Measurements from ENCODE around the gene GUCY2D.

The GUCY2D gene

GRCh38 chr17:7959503-7960253 lies 42.7 kb upstream of the GUCY2D start:
- Histone ChIP-seq H3K4me2 (no peak overlapping the region), H4K20me1 (ENCODE audit: insufficient read depth) (no peaks in the 10 kb centered on the region), H3K4me3 (IDR thresholded peaks at IDR 0.05; ENCODE audit: insufficient read depth, low read depth, low read length) (no peak overlapping the region), H3K36me3 (ENCODE audit: insufficient read depth) (no peaks in the 10 kb centered on the region), H2AFZ (ENCODE audit: low read depth) (no peak overlapping the region), H3K27ac (no peak overlapping the region), H3K27me3 (ENCODE audit: insufficient read depth, low read depth) (no peaks in the 10 kb centered on the region), H3K9ac (no peak overlapping the region), H3K4me1 (ENCODE audit: low read depth, poor library complexity, severe bottlenecking) (no peaks in the 10 kb centered on the region), H3K79me2 (ENCODE audit: insufficient read depth, low read depth) (no peaks in the 10 kb centered on the region)
- TF ChIP-seq, protein P1, sequence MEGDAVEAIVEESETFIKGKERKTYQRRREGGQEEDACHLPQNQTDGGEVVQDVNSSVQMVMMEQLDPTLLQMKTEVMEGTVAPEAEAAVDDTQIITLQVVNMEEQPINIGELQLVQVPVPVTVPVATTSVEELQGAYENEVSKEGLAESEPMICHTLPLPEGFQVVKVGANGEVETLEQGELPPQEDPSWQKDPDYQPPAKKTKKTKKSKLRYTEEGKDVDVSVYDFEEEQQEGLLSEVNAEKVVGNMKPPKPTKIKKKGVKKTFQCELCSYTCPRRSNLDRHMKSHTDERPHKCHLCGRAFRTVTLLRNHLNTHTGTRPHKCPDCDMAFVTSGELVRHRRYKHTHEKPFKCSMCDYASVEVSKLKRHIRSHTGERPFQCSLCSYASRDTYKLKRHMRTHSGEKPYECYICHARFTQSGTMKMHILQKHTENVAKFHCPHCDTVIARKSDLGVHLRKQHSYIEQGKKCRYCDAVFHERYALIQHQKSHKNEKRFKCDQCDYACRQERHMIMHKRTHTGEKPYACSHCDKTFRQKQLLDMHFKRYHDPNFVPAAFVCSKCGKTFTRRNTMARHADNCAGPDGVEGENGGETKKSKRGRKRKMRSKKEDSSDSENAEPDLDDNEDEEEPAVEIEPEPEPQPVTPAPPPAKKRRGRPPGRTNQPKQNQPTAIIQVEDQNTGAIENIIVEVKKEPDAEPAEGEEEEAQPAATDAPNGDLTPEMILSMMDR (conservative IDR thresholded peaks at IDR 0.05; ENCODE audit: low read depth, low read length) = no peak

- Histone ChIP-seq H4K20me1 (ENCODE audit: insufficient read depth) (no peaks in the 10 kb centered on the region), H3K27ac (no peak overlapping the region), H3K4me2 (no peak overlapping the region), H2AFZ (ENCODE audit: low read depth) (no peak overlapping the region), H3K4me1 (ENCODE audit: low read depth, poor library complexity, severe bottlenecking) (no peaks in the 10 kb centered on the region), H3K27me3 (ENCODE audit: insufficient read depth, low read depth) (no peaks in the 10 kb centered on the region), H3K79me2 (ENCODE audit: insufficient read depth, low read depth) (no peaks in the 10 kb centered on the region), H3K9ac (no peak overlapping the region), H3K36me3 (ENCODE audit: insufficient read depth) (no peaks in the 10 kb centered on the region), H3K4me3 (IDR thresholded peaks at IDR 0.05; ENCODE audit: insufficient read depth, low read depth, low read length) (no peak overlapping the region)
- TF ChIP-seq, protein P1 (conservative IDR thresholded peaks at IDR 0.05; ENCODE audit: low read depth, low read length) = no peak
Measured at GRCh38 chr17:7961421-7961820, 41.0 kb upstream of the GUCY2D start.

DNA sequence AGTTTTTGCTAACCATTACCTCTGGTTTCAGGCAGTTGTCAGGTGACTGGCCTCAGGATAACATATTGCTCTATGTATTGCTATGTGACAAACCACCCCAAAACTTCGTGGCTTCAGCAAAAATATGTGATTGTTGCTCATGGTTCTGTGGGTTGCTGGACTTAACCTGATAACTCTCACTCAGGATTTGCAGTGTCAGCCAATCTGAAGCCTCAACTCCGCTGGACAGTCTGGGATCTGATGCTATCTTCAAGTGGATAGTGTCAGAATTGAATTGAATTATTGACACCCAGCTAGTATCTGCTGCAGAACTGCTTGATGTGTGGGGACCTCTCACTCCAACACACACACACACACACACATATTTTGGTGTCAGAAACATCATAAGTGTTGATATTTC lies 34.7 kb upstream of the GUCY2D start:
- Histone ChIP-seq H2AFZ (ENCODE audit: low read depth) (no peak overlapping the region), H3K4me3 (IDR thresholded peaks at IDR 0.05; ENCODE audit: insufficient read depth, low read depth, low read length) (no peak overlapping the region), H3K79me2 (ENCODE audit: insufficient read depth, low read depth) (no peaks in the 10 kb centered on the region), H4K20me1 (ENCODE audit: insufficient read depth) (no peaks in the 10 kb centered on the region), H3K4me2 (no peak overlapping the region), H3K9ac (no peak overlapping the region), H3K4me1 (ENCODE audit: low read depth, poor library complexity, severe bottlenecking) (no peaks in the 10 kb centered on the region), H3K27me3 (ENCODE audit: insufficient read depth, low read depth) (no peaks in the 10 kb centered on the region), H3K36me3 (ENCODE audit: insufficient read depth) (no peaks in the 10 kb centered on the region), H3K27ac (no peak overlapping the region)
- TF ChIP-seq, protein P1 (conservative IDR thresholded peaks at IDR 0.05; ENCODE audit: low read depth, low read length) = no peak

GRCh38 chr17:7969433-7969832 lies 33.0 kb upstream of the GUCY2D start:
- no peaks in the 10 kb centered on the region for H4K20me1 ChIP-seq (ENCODE audit: insufficient read depth)
- TF ChIP-seq, protein P1 (conservative IDR thresholded peaks at IDR 0.05; ENCODE audit: low read depth, low read length) = no peak
- H2AFZ ChIP-seq (ENCODE audit: low read depth) = no peak overlapping the region
- H3K27ac ChIP-seq = no peak overlapping the region
- H3K79me2 ChIP-seq (ENCODE audit: insufficient read depth, low read depth) = no peaks in the 10 kb centered on the region
- no peak overlapping the region for H3K4me2 ChIP-seq
- no peak overlapping the region for H3K9ac ChIP-seq
- H3K4me1 ChIP-seq (ENCODE audit: low read depth, poor library complexity, severe bottlenecking) = no peaks in the 10 kb centered on the region
- H3K4me3 ChIP-seq (IDR thresholded peaks at IDR 0.05; ENCODE audit: insufficient read depth, low read depth, low read length) = no peak overlapping the region
- H3K27me3 ChIP-seq (ENCODE audit: insufficient read depth, low read depth) = no peaks in the 10 kb centered on the region
- no peaks in the 10 kb centered on the region for H3K36me3 ChIP-seq (ENCODE audit: insufficient read depth)

Data from KMS-11 (cell line).